Large intestine (tissue), 3 donors: ENCODE data around the gene GPX4. TPM values are rescaled to one million over a fixed set of nuclear protein-coding genes. Genes with fewer than 3 reads are reported as not detected.

Experiments
- DNase-seq, 2 donors: peaks; one replicate each; pipeline versions ENCODE4 v3.0.0 to v3.0.0-alpha.2; 2013
- H3K27ac ChIP-seq: one replicate; pipeline ENCODE4 v1.5.1; 2013; ENCODE audit warnings: low read length
- H3K27me3 ChIP-seq: 2 replicates; pipeline ENCODE4 v1.6.1; 2013; ENCODE audit warnings: low read length; ENCODE audit not compliant: control insufficient read depth, insufficient read depth
- H3K36me3 ChIP-seq: 2 replicates; pipeline ENCODE4 v1.6.1; 2013; ENCODE audit warnings: low read length; ENCODE audit not compliant: control insufficient read depth, insufficient read depth
- H3K4me1 ChIP-seq: one replicate; pipeline ENCODE4 v1.6.1; 2013; ENCODE audit warnings: low read length; ENCODE audit not compliant: control insufficient read depth, insufficient read depth
- H3K4me3 ChIP-seq: one replicate; pipeline ENCODE4 v1.5.1; 2013; ENCODE audit warnings: low read length
- H3K9me3 ChIP-seq: one replicate; pipeline ENCODE4 v1.6.1; 2013; ENCODE audit warnings: mild to moderate bottlenecking, low read depth, low read length, moderate library complexity; ENCODE audit not compliant: control insufficient read depth
- WGBS: methylation state at CpG from one replicate; pipeline ENCODE4 v1.1.5; 2013; ENCODE audit warnings: low lambda C conversion rate; ENCODE audit not compliant: insufficient coverage; 5-methylcytosine and 5-hydroxymethylcytosine counted together
- polyA plus RNA-seq: library from polyadenylated mRNA; unstranded; fragments of 120-200 nt; gene quantifications from one replicate; pipeline ENCODE4 v1.2.1, GENCODE V29; 2013

GPX4 gene
- polyA plus RNA-seq, 1 donor: 394 TPM

GRCh38 chr19:1068009-1069001 lies 35.5 kb upstream of the GPX4 start:
- Histone ChIP-seq H3K4me1 (peaks cover 13% of the 10 kb centered on the region), H3K36me3 (no peaks in the 10 kb centered on the region), H3K9me3 (peaks cover 37% of the 10 kb centered on the region), H3K27me3 (peaks cover 96% of the 10 kb centered on the region), H3K4me3 (peak overlapping the region; percentile 28), H3K27ac (no peak overlapping the region)
- no peak for DNase-seq
- WGBS: no CpG with 5 or more reads among the region's 45 CpGs

DNA sequence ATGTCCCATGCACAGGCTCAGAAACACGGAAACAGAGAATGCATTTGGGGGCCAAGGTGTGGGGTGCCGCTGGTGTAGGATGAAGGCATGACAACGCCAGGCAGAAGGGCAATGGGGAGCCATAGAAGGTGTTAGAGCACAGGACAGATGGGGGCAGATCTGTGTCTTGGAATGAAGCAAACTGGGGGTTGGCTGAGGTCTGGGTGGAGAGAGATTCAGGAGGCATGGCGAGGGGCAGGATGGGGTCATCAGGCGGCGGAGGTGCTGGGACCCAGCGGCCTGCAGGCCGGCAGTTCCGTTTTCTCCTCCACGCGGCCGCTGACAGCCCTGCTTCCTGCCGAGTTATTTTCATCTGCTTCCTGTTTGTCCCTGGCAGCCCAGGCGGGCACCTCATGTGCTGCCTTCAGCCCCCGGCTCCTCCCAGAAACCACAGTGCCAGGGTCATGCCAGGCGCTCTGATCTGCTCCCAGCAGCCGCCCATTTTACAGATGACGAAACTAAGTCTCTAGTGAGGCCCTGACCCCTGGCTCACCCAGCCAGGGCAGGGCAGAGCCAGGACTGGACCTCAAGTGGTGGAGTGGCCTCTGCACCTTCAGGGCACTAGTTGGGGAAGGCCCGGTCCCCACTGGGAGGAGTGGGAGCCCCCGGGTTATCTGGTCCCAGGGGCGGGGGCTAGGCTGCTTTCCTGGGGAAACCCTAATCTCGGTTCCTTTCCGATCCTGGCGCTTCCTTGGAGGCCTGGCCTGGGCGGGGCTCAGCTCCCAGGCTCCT lies 34.6 kb upstream of the GPX4 start:
- peaks cover 91% of the 10 kb centered on the region for H3K27me3 ChIP-seq
- peaks cover 10% of the 10 kb centered on the region for H3K4me1 ChIP-seq
- no peak overlapping the region for H3K27ac ChIP-seq

DNA sequence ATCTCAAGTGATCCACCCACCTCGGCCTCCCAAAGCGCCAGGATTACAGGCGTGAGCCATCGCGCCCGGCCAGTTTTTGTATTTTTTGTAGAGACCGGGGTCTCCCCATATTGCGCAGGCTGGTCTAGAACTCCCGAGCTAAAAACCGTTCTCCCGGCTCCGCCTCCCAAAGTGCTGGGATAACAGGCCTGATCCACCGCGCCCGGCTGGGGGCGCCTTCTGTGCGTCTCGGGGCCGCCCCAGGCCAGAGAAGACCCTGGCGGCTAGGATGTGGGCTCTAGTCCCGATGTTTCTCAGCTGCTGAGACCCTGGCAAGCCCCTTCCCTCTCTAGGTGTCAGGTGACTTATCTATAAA lies 33.2 kb upstream of the GPX4 start:
- peaks cover 78% of the 10 kb centered on the region for H3K27me3 ChIP-seq
- peaks cover 19% of the 10 kb centered on the region for H3K9me3 ChIP-seq
- no peaks in the 10 kb centered on the region for H3K4me1 ChIP-seq
- no CpG with 5 or more reads among the region's 21 CpGs for WGBS
- no peak overlapping the region for H3K4me3 ChIP-seq
- no peak for DNase-seq
- H3K36me3 ChIP-seq: no peaks in the 10 kb centered on the region
- H3K27ac ChIP-seq: no peak overlapping the region

More for the DNA sequence above, 34.6 kb upstream of the GPX4 start:
- WGBS: no CpG with 5 or more reads among the region's 25 CpGs
- no peak for DNase-seq
- Histone ChIP-seq H3K9me3 (peaks cover 28% of the 10 kb centered on the region), H3K36me3 (no peaks in the 10 kb centered on the region), H3K4me3 (no peak overlapping the region)

DNA sequence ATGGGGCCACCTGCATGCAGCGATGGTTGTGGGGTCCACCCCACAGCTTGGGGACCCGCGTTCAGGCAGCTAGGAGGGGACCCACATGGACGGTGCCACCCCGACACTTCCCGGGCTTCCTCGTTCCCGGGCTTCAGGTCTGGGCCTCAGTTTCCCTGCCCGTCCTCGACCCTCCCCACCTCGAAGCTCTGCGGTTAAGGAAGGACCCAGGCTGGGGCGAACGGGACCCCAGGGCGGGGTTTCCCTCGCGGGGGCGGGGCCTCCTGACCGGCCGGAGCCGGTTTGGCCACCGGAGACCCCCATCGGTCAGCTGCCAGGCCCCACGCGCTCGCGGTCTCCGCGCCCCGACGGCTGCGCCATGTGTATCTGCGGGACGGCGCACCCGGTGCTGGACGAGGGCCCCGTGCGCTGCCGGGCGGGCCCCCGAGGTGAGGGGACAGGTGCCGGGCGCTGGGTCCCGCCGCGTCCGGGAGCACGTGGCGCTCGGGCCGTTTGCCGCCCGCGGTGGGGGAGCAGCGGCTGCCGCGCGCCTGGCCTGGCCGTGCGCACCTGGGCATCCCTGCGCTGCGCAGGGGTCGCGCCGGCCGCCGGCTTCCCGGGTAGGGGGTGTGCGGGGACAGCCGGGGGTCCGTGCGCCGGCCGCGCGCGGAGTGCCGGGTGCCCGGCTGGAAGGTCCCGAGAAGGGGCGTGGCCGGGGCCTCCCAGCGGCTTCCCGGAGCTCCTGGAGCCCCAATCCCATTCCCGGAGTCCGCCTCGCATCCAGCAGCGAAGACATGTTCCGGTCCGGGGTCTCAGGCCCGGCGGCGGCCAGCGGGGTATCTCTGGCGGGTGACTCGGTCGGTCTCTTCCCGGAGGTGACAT lies 32.6 kb upstream of the GPX4 start:
- Histone ChIP-seq H3K27ac (no peak overlapping the region), H3K4me3 (no peak overlapping the region), H3K9me3 (peaks cover 19% of the 10 kb centered on the region), H3K36me3 (no peaks in the 10 kb centered on the region), H3K27me3 (peaks cover 72% of the 10 kb centered on the region), H3K4me1 (no peaks in the 10 kb centered on the region)
- WGBS: no CpG with 5 or more reads among the region's 99 CpGs
- no peak for DNase-seq

DNA sequence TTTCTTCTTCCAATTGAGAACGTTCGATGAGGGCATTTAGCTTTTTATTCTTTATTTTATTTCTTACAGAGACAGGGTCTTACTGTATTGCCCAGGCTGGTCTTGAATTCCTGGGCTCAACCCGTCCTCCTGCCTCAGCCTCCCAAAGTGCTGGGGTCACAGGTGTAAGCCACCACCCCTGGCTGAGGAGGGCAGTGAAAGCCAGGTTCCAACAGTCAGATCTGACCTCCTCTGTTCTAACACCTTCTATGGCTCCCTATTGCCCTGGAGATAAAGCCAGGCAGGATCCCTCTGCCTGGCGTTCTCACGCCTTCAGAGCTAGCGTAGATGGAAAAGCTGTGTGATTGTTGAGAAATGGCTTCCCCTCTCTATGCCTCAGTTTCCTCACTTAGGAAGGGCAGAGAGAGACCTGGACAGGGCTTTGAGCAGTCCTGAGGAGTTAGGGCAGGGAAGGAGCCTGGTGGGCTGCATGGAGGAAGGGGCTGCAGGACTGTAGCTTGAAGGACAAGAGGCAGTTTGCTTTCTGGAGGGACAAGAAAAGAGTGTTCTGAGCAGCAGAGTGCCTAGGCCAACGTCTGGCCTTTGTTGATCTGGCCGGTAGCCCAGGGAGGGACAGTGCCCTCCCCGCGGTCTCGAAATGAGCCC lies 31.3 kb upstream of the GPX4 start:
- H3K27ac ChIP-seq: no peak overlapping the region
- H3K27me3 ChIP-seq: peaks cover 60% of the 10 kb centered on the region
- H3K4me3 ChIP-seq: no peak overlapping the region
- no peaks in the 10 kb centered on the region for H3K4me1 ChIP-seq
- peaks cover 13% of the 10 kb centered on the region for H3K9me3 ChIP-seq
- WGBS: 75% methylated on average over 2 of the region's 11 CpGs
- no peak for DNase-seq
- H3K36me3 ChIP-seq: no peaks in the 10 kb centered on the region

- Histone ChIP-seq H3K9me3 (peaks cover 7% of the 10 kb centered on the region), H3K36me3 (no peaks in the 10 kb centered on the region), H3K27ac (no peak overlapping the region), H3K27me3 (peaks cover 51% of the 10 kb centered on the region), H3K4me3 (no peak overlapping the region), H3K4me1 (no peaks in the 10 kb centered on the region)
- WGBS: no CpG with 5 or more reads among the region's 30 CpGs
- DNase-seq: no peak
These were observed 30.5 kb upstream of the GPX4 start for GRCh38 chr19:1073063-1073955.

DNA sequence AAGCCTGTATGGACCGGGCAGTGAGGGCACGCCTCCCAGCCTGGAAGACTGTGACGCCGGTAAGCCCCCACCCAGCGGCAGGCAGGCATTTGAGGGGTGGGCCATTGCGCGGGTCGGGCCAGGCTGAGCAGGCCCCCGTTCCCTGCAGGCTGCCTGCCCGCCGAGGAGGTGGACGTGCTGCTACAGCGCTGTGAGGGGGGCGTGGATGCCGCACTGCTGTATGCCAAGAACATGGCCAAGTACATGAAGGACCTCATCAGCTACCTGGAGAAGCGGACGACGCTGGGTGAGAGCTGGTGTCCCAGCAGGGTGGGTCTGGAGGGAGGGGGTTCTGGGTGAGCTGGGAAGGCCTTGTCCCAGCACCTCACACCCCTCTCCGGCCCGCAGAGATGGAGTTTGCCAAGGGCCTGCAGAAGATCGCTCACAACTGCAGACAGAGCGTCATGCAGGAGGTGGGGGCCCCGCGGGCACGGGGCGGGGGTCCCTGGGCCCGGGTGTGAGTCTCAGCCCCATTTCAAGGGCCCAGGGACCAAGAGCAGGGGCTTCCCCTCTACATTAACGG lies 29.8 kb upstream of the GPX4 start:
- Histone ChIP-seq H3K4me3 (no peak overlapping the region), H3K4me1 (no peaks in the 10 kb centered on the region), H3K27me3 (peaks cover 44% of the 10 kb centered on the region), H3K36me3 (no peaks in the 10 kb centered on the region), H3K9me3 (peaks cover 2% of the 10 kb centered on the region), H3K27ac (no peak overlapping the region)
- WGBS: no CpG with 5 or more reads among the region's 28 CpGs
- DNase-seq: no peak

DNA sequence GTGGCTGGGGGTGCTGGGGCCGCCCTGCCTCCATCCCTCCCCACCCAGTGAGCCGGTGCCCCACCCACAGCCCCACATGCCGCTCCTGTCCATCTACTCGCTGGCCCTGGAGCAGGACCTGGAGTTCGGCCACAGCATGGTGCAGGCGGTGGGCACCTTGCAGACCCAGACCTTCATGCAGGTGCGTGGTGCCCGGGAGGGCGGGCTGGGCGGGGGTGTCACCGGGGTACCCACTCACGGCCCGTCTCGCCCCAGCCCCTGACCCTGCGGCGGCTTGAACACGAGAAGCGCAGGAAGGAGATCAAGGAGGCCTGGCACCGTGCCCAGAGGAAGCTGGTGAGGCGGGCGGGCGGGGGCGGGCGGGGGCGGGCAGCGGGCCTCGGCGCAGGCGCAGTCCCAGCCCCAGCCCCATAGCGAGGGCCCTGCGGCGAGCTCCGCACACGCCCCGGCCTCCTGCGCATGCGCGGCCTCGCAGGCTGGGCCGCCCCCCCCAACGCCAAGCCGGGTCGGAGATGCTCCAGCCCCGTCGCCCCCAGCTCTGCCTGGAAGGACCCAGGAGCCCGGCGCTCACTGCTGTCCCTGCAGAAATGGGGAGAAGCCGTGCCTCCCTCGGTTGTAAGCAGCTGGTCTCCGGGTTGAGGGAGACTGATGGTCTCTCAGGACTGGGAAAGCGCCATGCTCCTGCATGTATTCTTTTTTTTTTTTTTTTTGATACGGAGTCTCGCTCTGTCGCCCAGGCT lies 29.1 kb upstream of the GPX4 start:
- no peaks in the 10 kb centered on the region for H3K36me3 ChIP-seq
- no peak overlapping the region for H3K27ac ChIP-seq
- DNase-seq: no peak
- H3K9me3 ChIP-seq: peaks cover 4% of the 10 kb centered on the region
- no peak overlapping the region for H3K4me3 ChIP-seq
- H3K27me3 ChIP-seq: peaks cover 37% of the 10 kb centered on the region
- no peaks in the 10 kb centered on the region for H3K4me1 ChIP-seq
- WGBS: no CpG with 5 or more reads among the region's 54 CpGs
